ENCODE results near the gene TOR1A. TPM values are rescaled to one million over a fixed set of nuclear protein-coding genes. Genes with fewer than 3 reads are reported as not detected.

The TOR1A gene
- polyA plus RNA-seq, 1 experiment = 78.8 TPM

GRCh38 chr9:129857207-129857606 lies 33.3 kb upstream of the TOR1A start:
- Histone ChIP-seq H3K27me3 (ENCODE audit: control insufficient read depth, insufficient read depth, low read length) (no peaks in the 10 kb centered on the region), H3K36me3 (ENCODE audit: control insufficient read depth, insufficient read depth, low read length) (peaks cover 35% of the 10 kb centered on the region), H3K4me3 (ENCODE audit: low read depth, low read length) (no peak overlapping the region)
- CTCF ChIA-PET = no interaction called here
- no peak for TF ChIP-seq CTCF (IDR thresholded peaks at IDR 0.05; ENCODE audit: insufficient read depth, low read depth, low read length)
- DNase-seq (ENCODE audit: low read depth) = no peak
- POLR2A ChIA-PET = no interaction called here

- no peak for TF ChIP-seq CTCF (IDR thresholded peaks at IDR 0.05; ENCODE audit: insufficient read depth, low read depth, low read length)
- CTCF ChIA-PET = interaction anchor here (0.7 kb wide), 1 partner anchor 485 kb away, joined by 3 read pairs; no protein-coding TSS in a partner anchor
- H3K27me3 ChIP-seq (ENCODE audit: control insufficient read depth, insufficient read depth, low read length) = no peaks in the 10 kb centered on the region
- no peak overlapping the region for H3K4me3 ChIP-seq (ENCODE audit: low read depth, low read length)
- H3K36me3 ChIP-seq (ENCODE audit: control insufficient read depth, insufficient read depth, low read length) = peaks cover 34% of the 10 kb centered on the region
- no peak for DNase-seq (ENCODE audit: low read depth)
- POLR2A ChIA-PET = no interaction called here
Observed at GRCh38 chr9:129854588-129855110, 30.7 kb upstream of the TOR1A start.

GRCh38 chr9:129853614-129854013 lies 29.7 kb upstream of the TOR1A start:
- Histone ChIP-seq H3K36me3 (ENCODE audit: control insufficient read depth, insufficient read depth, low read length) (peaks cover 33% of the 10 kb centered on the region), H3K27me3 (ENCODE audit: control insufficient read depth, insufficient read depth, low read length) (no peaks in the 10 kb centered on the region), H3K4me3 (ENCODE audit: low read depth, low read length) (no peak overlapping the region)
- POLR2A ChIA-PET = no interaction called here
- TF ChIP-seq CTCF (IDR thresholded peaks at IDR 0.05; ENCODE audit: insufficient read depth, low read depth, low read length) = no peak
- CTCF ChIA-PET = interaction anchor here (0.9 kb wide), 1 partner anchor 10 kb away, joined by 3 read pairs; no protein-coding TSS in a partner anchor
- DNase-seq (ENCODE audit: low read depth) = no peak

GRCh38 chr9:129852579-129852978 lies 28.6 kb upstream of the TOR1A start:
- no peak for DNase-seq (ENCODE audit: low read depth)
- peaks cover 29% of the 10 kb centered on the region for H3K36me3 ChIP-seq (ENCODE audit: control insufficient read depth, insufficient read depth, low read length)

GRCh38 chr9:129851821-129852220 lies 27.9 kb upstream of the TOR1A start:
- Histone ChIP-seq H3K4me3 (ENCODE audit: low read depth, low read length) (no peak overlapping the region), H3K36me3 (ENCODE audit: control insufficient read depth, insufficient read depth, low read length) (peaks cover 25% of the 10 kb centered on the region), H3K27me3 (ENCODE audit: control insufficient read depth, insufficient read depth, low read length) (no peaks in the 10 kb centered on the region)
- CTCF ChIA-PET = interaction anchor here (1.0 kb wide), 1 partner anchor 16 kb away, joined by 3 read pairs; no protein-coding TSS in a partner anchor
- TF ChIP-seq CTCF (IDR thresholded peaks at IDR 0.05; ENCODE audit: insufficient read depth, low read depth, low read length) = no peak
- DNase-seq (ENCODE audit: low read depth) = no peak
- POLR2A ChIA-PET = no interaction called here

More at GRCh38 chr9:129852579-129852978, 28.6 kb upstream of the TOR1A start:
- no peaks in the 10 kb centered on the region for H3K27me3 ChIP-seq (ENCODE audit: control insufficient read depth, insufficient read depth, low read length)
- CTCF ChIA-PET = interaction anchor here (1.0 kb wide), 1 partner anchor 15 kb away, joined by 3 read pairs; no protein-coding TSS in a partner anchor
- no peak overlapping the region for H3K4me3 ChIP-seq (ENCODE audit: low read depth, low read length)
- POLR2A ChIA-PET = no interaction called here
- TF ChIP-seq CTCF (IDR thresholded peaks at IDR 0.05; ENCODE audit: insufficient read depth, low read depth, low read length) = no peak

Data from BJ (cell line).